ENCODE measurements around the gene YPEL2. TPM values are rescaled to one million over a fixed set of nuclear protein-coding genes. Genes with fewer than 3 reads are reported as not detected.

The YPEL2 gene
- total RNA-seq, 1 experiment from 2014 or later, result 1.1 TPM

DNA sequence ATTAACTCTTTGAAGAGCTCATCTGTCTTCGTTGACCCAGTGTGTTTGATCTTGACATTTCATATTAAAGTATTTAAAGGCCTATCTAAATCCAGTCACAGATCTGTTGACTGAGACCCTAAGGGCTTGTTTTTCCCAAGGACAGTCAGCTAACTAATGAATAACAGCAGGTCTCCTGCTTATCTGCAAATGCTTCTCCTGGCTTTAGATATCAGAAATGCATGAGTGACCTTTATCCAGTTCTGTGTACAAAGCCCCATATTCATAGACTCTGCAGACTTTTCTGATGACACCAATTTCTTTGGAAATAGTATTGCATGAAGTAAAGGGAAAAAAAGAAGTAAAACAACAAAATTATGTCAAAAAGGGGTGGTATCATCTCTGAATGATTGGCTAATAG, 70.3 kb downstream of the YPEL2 start:
- intact Hi-C loops (cut with micrococcal nuclease; ENCODE audit: unreplicated experiment) (no loop called here), in situ Hi-C loops (cut with HindIII; ENCODE audit: low pct_unique_long_range_greater_than_20kb, low sequenced_read_pairs) (no loop called here)
- no peak for DNase-seq (ENCODE audit: low read depth, low spot score)
- Histone ChIP-seq H3K36me3 (ENCODE audit: control insufficient read depth, insufficient read depth, low read length) (no peaks in the 10 kb centered on the region), H3K4me3 (ENCODE audit: low read depth in 2 of 2, low read length in 2 of 2) (no peak overlapping the region), H3K27me3 (ENCODE audit: control insufficient read depth, insufficient read depth, low read length) (no peaks in the 10 kb centered on the region), H3K9me3 (ENCODE audit: control insufficient read depth, insufficient read depth, low read depth, low read length) (no peaks in the 10 kb centered on the region), H3K27ac (ENCODE audit: low read length) (no peak overlapping the region), H3K4me1 (ENCODE audit: control insufficient read depth, insufficient read depth, low read length) (no peaks in the 10 kb centered on the region)
- ATAC-seq, result no peak
- TF ChIP-seq, protein P1, sequence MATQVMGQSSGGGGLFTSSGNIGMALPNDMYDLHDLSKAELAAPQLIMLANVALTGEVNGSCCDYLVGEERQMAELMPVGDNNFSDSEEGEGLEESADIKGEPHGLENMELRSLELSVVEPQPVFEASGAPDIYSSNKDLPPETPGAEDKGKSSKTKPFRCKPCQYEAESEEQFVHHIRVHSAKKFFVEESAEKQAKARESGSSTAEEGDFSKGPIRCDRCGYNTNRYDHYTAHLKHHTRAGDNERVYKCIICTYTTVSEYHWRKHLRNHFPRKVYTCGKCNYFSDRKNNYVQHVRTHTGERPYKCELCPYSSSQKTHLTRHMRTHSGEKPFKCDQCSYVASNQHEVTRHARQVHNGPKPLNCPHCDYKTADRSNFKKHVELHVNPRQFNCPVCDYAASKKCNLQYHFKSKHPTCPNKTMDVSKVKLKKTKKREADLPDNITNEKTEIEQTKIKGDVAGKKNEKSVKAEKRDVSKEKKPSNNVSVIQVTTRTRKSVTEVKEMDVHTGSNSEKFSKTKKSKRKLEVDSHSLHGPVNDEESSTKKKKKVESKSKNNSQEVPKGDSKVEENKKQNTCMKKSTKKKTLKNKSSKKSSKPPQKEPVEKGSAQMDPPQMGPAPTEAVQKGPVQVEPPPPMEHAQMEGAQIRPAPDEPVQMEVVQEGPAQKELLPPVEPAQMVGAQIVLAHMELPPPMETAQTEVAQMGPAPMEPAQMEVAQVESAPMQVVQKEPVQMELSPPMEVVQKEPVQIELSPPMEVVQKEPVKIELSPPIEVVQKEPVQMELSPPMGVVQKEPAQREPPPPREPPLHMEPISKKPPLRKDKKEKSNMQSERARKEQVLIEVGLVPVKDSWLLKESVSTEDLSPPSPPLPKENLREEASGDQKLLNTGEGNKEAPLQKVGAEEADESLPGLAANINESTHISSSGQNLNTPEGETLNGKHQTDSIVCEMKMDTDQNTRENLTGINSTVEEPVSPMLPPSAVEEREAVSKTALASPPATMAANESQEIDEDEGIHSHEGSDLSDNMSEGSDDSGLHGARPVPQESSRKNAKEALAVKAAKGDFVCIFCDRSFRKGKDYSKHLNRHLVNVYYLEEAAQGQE (IDR thresholded peaks at IDR 0.05; ENCODE audit: insufficient read depth in 1 of 2, low read depth in 2 of 2, low read length in 1 of 2), result no peak
- TF ChIP-seq, protein P2, sequence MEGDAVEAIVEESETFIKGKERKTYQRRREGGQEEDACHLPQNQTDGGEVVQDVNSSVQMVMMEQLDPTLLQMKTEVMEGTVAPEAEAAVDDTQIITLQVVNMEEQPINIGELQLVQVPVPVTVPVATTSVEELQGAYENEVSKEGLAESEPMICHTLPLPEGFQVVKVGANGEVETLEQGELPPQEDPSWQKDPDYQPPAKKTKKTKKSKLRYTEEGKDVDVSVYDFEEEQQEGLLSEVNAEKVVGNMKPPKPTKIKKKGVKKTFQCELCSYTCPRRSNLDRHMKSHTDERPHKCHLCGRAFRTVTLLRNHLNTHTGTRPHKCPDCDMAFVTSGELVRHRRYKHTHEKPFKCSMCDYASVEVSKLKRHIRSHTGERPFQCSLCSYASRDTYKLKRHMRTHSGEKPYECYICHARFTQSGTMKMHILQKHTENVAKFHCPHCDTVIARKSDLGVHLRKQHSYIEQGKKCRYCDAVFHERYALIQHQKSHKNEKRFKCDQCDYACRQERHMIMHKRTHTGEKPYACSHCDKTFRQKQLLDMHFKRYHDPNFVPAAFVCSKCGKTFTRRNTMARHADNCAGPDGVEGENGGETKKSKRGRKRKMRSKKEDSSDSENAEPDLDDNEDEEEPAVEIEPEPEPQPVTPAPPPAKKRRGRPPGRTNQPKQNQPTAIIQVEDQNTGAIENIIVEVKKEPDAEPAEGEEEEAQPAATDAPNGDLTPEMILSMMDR (IDR thresholded peaks at IDR 0.05), result no peak
- no peak for TF ChIP-seq TCF7L2 (IDR thresholded peaks at IDR 0.05; ENCODE audit: low read depth, low read length)
- no TSS peak for BruUV-seq (replicated peaks)
- ChIA-PET POLR2A (no interaction called here), CTCF (no interaction called here)

DNA sequence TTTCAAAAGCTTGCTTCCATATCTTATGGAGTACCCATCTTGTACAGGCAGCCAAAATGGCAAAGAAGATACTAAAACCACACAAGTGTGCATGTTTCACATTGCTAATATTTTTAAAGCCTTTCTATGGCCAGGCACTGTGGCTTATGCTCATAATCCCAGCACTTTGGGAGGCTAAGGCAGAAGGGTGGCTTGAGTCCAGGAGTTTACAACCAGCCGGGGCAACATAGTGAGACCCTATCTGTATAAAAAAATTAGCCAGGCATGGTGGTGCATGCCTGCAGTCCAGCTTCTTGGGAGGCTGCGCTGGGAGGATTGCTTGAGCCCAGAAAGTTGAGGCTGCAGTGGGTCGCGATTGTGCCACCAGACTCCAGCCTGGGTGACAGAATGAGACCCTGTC, 71.3 kb downstream of the YPEL2 start:
- no TSS peak for BruUV-seq (replicated peaks)
- POLR2A ChIA-PET, result no interaction called here
- no peak for ATAC-seq

More for the DNA sequence above, 71.3 kb downstream of the YPEL2 start:
- Histone ChIP-seq H3K4me1 (ENCODE audit: control insufficient read depth, insufficient read depth, low read length) (no peaks in the 10 kb centered on the region), H3K27me3 (ENCODE audit: control insufficient read depth, insufficient read depth, low read length) (no peaks in the 10 kb centered on the region), H3K4me3 (ENCODE audit: low read depth in 2 of 2, low read length in 2 of 2) (no peak overlapping the region), H3K9me3 (ENCODE audit: control insufficient read depth, insufficient read depth, low read depth, low read length) (no peaks in the 10 kb centered on the region), H3K27ac (ENCODE audit: low read length) (no peak overlapping the region), H3K36me3 (ENCODE audit: control insufficient read depth, insufficient read depth, low read length) (no peaks in the 10 kb centered on the region)
- DNase-seq (ENCODE audit: low read depth, low spot score), result no peak
- CTCF ChIA-PET, result no interaction called here
- intact Hi-C loops (cut with micrococcal nuclease; ENCODE audit: unreplicated experiment), result no loop called here
- in situ Hi-C loops (cut with HindIII; ENCODE audit: low pct_unique_long_range_greater_than_20kb, low sequenced_read_pairs), result no loop called here
- TF ChIP-seq, protein P2 (IDR thresholded peaks at IDR 0.05), result no peak
- TF ChIP-seq, protein P1 (IDR thresholded peaks at IDR 0.05; ENCODE audit: insufficient read depth in 1 of 2, low read depth in 2 of 2, low read length in 1 of 2), result no peak
- TF ChIP-seq TCF7L2 (IDR thresholded peaks at IDR 0.05; ENCODE audit: low read depth, low read length), result no peak
- TF ChIP-seq POLR2AphosphoS5 (IDR thresholded peaks at IDR 0.05; ENCODE audit: low read depth, low read length), result no peak
- TF ChIP-seq SIN3A (IDR thresholded peaks at IDR 0.05; ENCODE audit: borderline replicate concordance, insufficient read depth, low read depth, low read length), result no peak

Data from Panc1 (cell line).